ENCODE data around the gene VPS13C.

Gene VPS13C

GRCh38 chr15:61938249-61938648 is 122.0 kb downstream of the VPS13C start:
- DNase-seq (ENCODE audit: low spot score), result no peak

GRCh38 chr15:61936528-61937195 is 123.6 kb downstream of the VPS13C start:
- no peak for DNase-seq (ENCODE audit: low spot score)

- DNase-seq (ENCODE audit: low spot score), result no peak
Observed at GRCh38 chr15:61935493-61935892, 124.8 kb downstream of the VPS13C start.

- DNase-seq (ENCODE audit: low spot score), result no peak
Observed at GRCh38 chr15:61929452-61929851, 130.8 kb downstream of the VPS13C start.

- no peak for DNase-seq (ENCODE audit: low spot score)
Observed at GRCh38 chr15:61923173-61923572, 137.1 kb downstream of the VPS13C start.

GRCh38 chr15:61921093-61921492 is 139.2 kb downstream of the VPS13C start:
- no peak for DNase-seq (ENCODE audit: low spot score)

- no peak for DNase-seq (ENCODE audit: low spot score)
Observed at GRCh38 chr15:61917457-61917856, 142.8 kb downstream of the VPS13C start.

- DNase-seq (ENCODE audit: low spot score), result no peak
Observed at GRCh38 chr15:61916104-61916503, 144.1 kb downstream of the VPS13C start.

GRCh38 chr15:61915640-61916039 is 144.6 kb downstream of the VPS13C start:
- DNase-seq (ENCODE audit: low spot score), result no peak

- no peak for DNase-seq (ENCODE audit: low spot score)
Observed at GRCh38 chr15:61910839-61911369, 149.3 kb downstream of the VPS13C start.

- no peak for DNase-seq (ENCODE audit: low spot score)
Observed at GRCh38 chr15:61908241-61908640, 152.0 kb downstream of the VPS13C start.

GRCh38 chr15:61907753-61908086 is 152.5 kb downstream of the VPS13C start:
- DNase-seq (ENCODE audit: low spot score), result no peak

GRCh38 chr15:61906961-61907752 is 153.1 kb downstream of the VPS13C start:
- DNase-seq (ENCODE audit: low spot score), result no peak

- DNase-seq (ENCODE audit: low spot score), result no peak
Observed at GRCh38 chr15:61893146-61893545, 167.1 kb downstream of the VPS13C start.

- no peak for DNase-seq (ENCODE audit: low spot score)
Observed at GRCh38 chr15:61892140-61892539, 168.1 kb downstream of the VPS13C start.

- DNase-seq (ENCODE audit: low spot score), result no peak
Observed at GRCh38 chr15:61890106-61890505, 170.1 kb downstream of the VPS13C start.

GRCh38 chr15:61889706-61890105 is 170.5 kb downstream of the VPS13C start:
- no peak for DNase-seq (ENCODE audit: low spot score)

GRCh38 chr15:61888074-61888780 is 172.0 kb downstream of the VPS13C start:
- DNase-seq (ENCODE audit: low spot score), result no peak

- DNase-seq (ENCODE audit: low spot score), result no peak
Observed at GRCh38 chr15:61880084-61880483, 180.2 kb downstream of the VPS13C start.

GRCh38 chr15:61879219-61879618 is 181.0 kb downstream of the VPS13C start:
- DNase-seq (ENCODE audit: low spot score), result no peak

GRCh38 chr15:61871926-61872522 is 188.2 kb downstream of the VPS13C start:
- DNase-seq (ENCODE audit: low spot score), result no peak

- no peak for DNase-seq (ENCODE audit: low spot score)
Observed at GRCh38 chr15:61869656-61870055, 190.6 kb downstream of the VPS13C start.

Data from HuH-7 (cell line).